Gastrocnemius medialis (tissue), 4 donors: Measurements from ENCODE around the gene MCF2L2. TPM values are rescaled to one million over a fixed set of nuclear protein-coding genes. Genes with fewer than 3 reads are reported as not detected.
A peak's percentile ranks its signal among the peaks of the same experiment; 100 is the strongest.

Source experiments
- ATAC-seq, 2 donors: fragments of 150-250 bp; one replicate each; pipeline ENCODE4 v1.9.1; 2016
- DNase-seq, 2 donors: peaks; one replicate each; pipeline ENCODE4 v3.0.0-alpha.2; 2019
- H3K27ac ChIP-seq, 4 donors: fragments of 200-600 bp; sonication (generic); 1 replicate in 1 of 4; 2 replicates in 3 of 4; pipeline ENCODE4 v1.5.1; 2016 to 2018; ENCODE audit warnings: mild to moderate bottlenecking in 2 of 4, moderate library complexity in 1 of 4
- H3K27me3 ChIP-seq, 3 donors: fragments of 200-600 bp; sonication (generic) in 2 of 3; 1 replicate in 1 of 3; 2 replicates in 2 of 3; pipeline versions ENCODE4 v1.5.1 to v1.6.0; 2016 to 2019; ENCODE audit warnings: mild to moderate bottlenecking in 1 of 3, moderate library complexity in 1 of 3
- H3K36me3 ChIP-seq, 2 donors: fragments of 200-600 bp; sonication (generic) in 1 of 2; one replicate each; pipeline ENCODE4 v1.5.1; 2017 to 2018
- H3K4me1 ChIP-seq, 2 donors: fragments of 200-600 bp; sonication (generic) in 1 of 2; one replicate each; pipeline ENCODE4 v1.5.1; 2016 to 2017; ENCODE audit warnings: mild to moderate bottlenecking in 2 of 2
- H3K4me3 ChIP-seq, 4 donors: fragments of 200-600 bp; sonication (generic) in 3 of 4; 1 replicate in 1 of 4; 2 replicates in 3 of 4; pipeline ENCODE4 v1.5.1; 2016 to 2019; ENCODE audit warnings: mild to moderate bottlenecking in 2 of 4
- H3K9me3 ChIP-seq, 3 donors: fragments of 200-600 bp; sonication (generic) in 2 of 3; 1 replicate in 1 of 3; 2 replicates in 2 of 3; pipeline ENCODE4 v1.5.1; 2016 to 2019
- CTCF ChIP-seq, 5 experiments: fragments of 450-650 bp in 3 of 5; fragments of 200-600 bp in 2 of 5; sonication (generic) in 2 of 5; IDR thresholded peaks in 4 of 5; conservative IDR thresholded peaks in 1 of 5; 1 replicate in 4 of 5; 2 replicates in 1 of 5; pipeline ENCODE4 v1.5.1; 2016 to 2019; ENCODE audit warnings: antibody characterized with exemption in 5 of 5, mild to moderate bottlenecking in 3 of 5, moderate library complexity in 3 of 5
- POLR2A ChIP-seq, 2 donors: fragments of 450-650 bp; IDR thresholded peaks; one replicate each; pipeline ENCODE4 v1.6.1; 2017; ENCODE audit warnings: antibody characterized with exemption in 2 of 2, mild to moderate bottlenecking in 2 of 2, moderate library complexity in 2 of 2
- in situ Hi-C, 4 donors: fragments of 200-750 bp; cut with MboI; loops; one replicate each; pipeline versions ENCODE4 v1.15.0 to v1.8.0; 2017; ENCODE audit warnings: low sequenced_read_pairs in 4 of 4
- intact Hi-C: fragments of 100-400 bp; cut with DNase I; formaldehyde crosslinking; loops from one replicate; pipeline ENCODE4 v1.15.1; 2023; ENCODE audit warnings: low total_unique reads
- total RNA-seq, 4 donors: library from RNA; depleted of rRNA; stranded (reverse); fragments of >200 nt; gene quantifications; one replicate each; pipeline versions ENCODE4 v1.1.0 to v1.2.3, GENCODE V29; 2016

Gene MCF2L2
- total RNA-seq, 4 donors from 2014 or later = 0.27 to 0.61 (median 0.46) TPM

GRCh38 chr3:183312433-183312832, 116.0 kb downstream of the MCF2L2 start:
- in situ Hi-C loops (no loop called here), intact Hi-C loops (no loop called here)

GRCh38 chr3:183310936-183311335, 117.5 kb downstream of the MCF2L2 start:
- Histone ChIP-seq H3K4me1 (peaks cover 35 to 36% of the 10 kb centered on the region in 2 donors), H3K27me3 (no peaks in the 10 kb centered on the region), H3K4me3 (no peak overlapping the region), H3K36me3 (no peaks in the 10 kb centered on the region), H3K27ac (no peak overlapping the region), H3K9me3 (no peaks in the 10 kb centered on the region)
- intact Hi-C loops = loop anchor here (2.0 kb wide), 1 partner anchor 72 kb away; no protein-coding TSS in a partner anchor
- in situ Hi-C loops = no loop called here
- ATAC-seq = no peak
- TF ChIP-seq POLR2A (IDR thresholded peaks at IDR 0.05) (no peak), CTCF (IDR thresholded peaks at IDR 0.05 in 4 of 5, conservative IDR thresholded peaks at IDR 0.05 in 1 of 5) (no peak)
- DNase-seq = no peak

More at GRCh38 chr3:183312433-183312832, 116.0 kb downstream of the MCF2L2 start:
- H3K36me3 ChIP-seq = no peaks in the 10 kb centered on the region
- peaks cover 20 to 21% of the 10 kb centered on the region in 2 donors for H3K4me1 ChIP-seq
- no peak for ATAC-seq
- no peaks in the 10 kb centered on the region for H3K27me3 ChIP-seq
- H3K4me3 ChIP-seq = no peak overlapping the region
- no peak overlapping the region for H3K27ac ChIP-seq
- TF ChIP-seq POLR2A (IDR thresholded peaks at IDR 0.05) (no peak), CTCF (IDR thresholded peaks at IDR 0.05 in 4 of 5, conservative IDR thresholded peaks at IDR 0.05 in 1 of 5) (no peak)
- no peaks in the 10 kb centered on the region for H3K9me3 ChIP-seq
- DNase-seq = no peak

GRCh38 chr3:183309276-183309675, 119.1 kb downstream of the MCF2L2 start:
- DNase-seq = peak; percentile 85 to 94
- intact Hi-C loops (loop anchor here (1.0 to 10.0 kb wide), 3 partner anchors 24 to 1026 kb away; partner anchors contain the start of genes B3GNT5 and FAM131A), in situ Hi-C loops (loop anchor here in 1 of 4 donors (10.0 kb wide), 1 partner anchor 54 kb away; the partner anchor contains the start of gene B3GNT5)
- Histone ChIP-seq H3K27me3 (no peaks in the 10 kb centered on the region), H3K4me1 (peaks cover 43 to 48% of the 10 kb centered on the region in 2 donors), H3K4me3 (no peak overlapping the region), H3K36me3 (no peaks in the 10 kb centered on the region), H3K9me3 (no peaks in the 10 kb centered on the region), H3K27ac (peak overlapping the region; percentile 89 to 99 (median 93))
- ATAC-seq = peak; percentile 82 to 91
- TF ChIP-seq CTCF (IDR thresholded peaks at IDR 0.05 in 4 of 5, conservative IDR thresholded peaks at IDR 0.05 in 1 of 5) = no peak
- peak in 1 of 2 donors; percentile 72 for TF ChIP-seq POLR2A (IDR thresholded peaks at IDR 0.05)

- no peak for TF ChIP-seq CTCF (IDR thresholded peaks at IDR 0.05 in 4 of 5, conservative IDR thresholded peaks at IDR 0.05 in 1 of 5)
- no peak for TF ChIP-seq POLR2A (IDR thresholded peaks at IDR 0.05)
- intact Hi-C loops = loop anchor here (1.0 to 10.0 kb wide), 3 partner anchors 23 to 1026 kb away; partner anchors contain the start of genes B3GNT5 and FAM131A
- Histone ChIP-seq H3K4me1 (peaks cover 45 to 52% of the 10 kb centered on the region in 2 donors), H3K4me3 (no peak overlapping the region), H3K9me3 (no peaks in the 10 kb centered on the region), H3K27me3 (no peaks in the 10 kb centered on the region), H3K36me3 (no peaks in the 10 kb centered on the region), H3K27ac (peak overlapping the region; percentile 89 to 99 (median 93))
- in situ Hi-C loops = loop anchor here in 1 of 4 donors (10.0 kb wide), 1 partner anchor 54 kb away; the partner anchor contains the start of gene B3GNT5
- ATAC-seq (no peak), DNase-seq (no peak)
These were observed 119.7 kb downstream of the MCF2L2 start for GRCh38 chr3:183308751-183309150.
